ENCODE measurements around the gene FAM107B.
A peak's percentile ranks its signal among the peaks of the same experiment; 100 is the strongest.

Gene FAM107B

GRCh38 chr10:14588084-14588937 lies 186.4 kb downstream of the FAM107B start:
- TF ChIP-seq CTCF (IDR thresholded peaks at IDR 0.05; ENCODE audit: insufficient read depth, low read depth, low read length, missing control alignments) = no peak
- DNase-seq (ENCODE audit: low read depth) = peak; percentile 81
- H3K4me3 ChIP-seq (ENCODE audit: low read length) = no peak overlapping the region

- H3K4me3 ChIP-seq (ENCODE audit: low read length) = no peak overlapping the region
- no peak for TF ChIP-seq CTCF (IDR thresholded peaks at IDR 0.05; ENCODE audit: insufficient read depth, low read depth, low read length, missing control alignments)
- no peak for DNase-seq (ENCODE audit: low read depth)
Observed at GRCh38 chr10:14587540-14588083, 187.1 kb downstream of the FAM107B start.

GRCh38 chr10:14586901-14587300 lies 187.8 kb downstream of the FAM107B start:
- peak; percentile 56 for DNase-seq (ENCODE audit: low read depth)
- H3K4me3 ChIP-seq (ENCODE audit: low read length) = no peak overlapping the region
- TF ChIP-seq CTCF (IDR thresholded peaks at IDR 0.05; ENCODE audit: insufficient read depth, low read depth, low read length, missing control alignments) = no peak

GRCh38 chr10:14585287-14586193 lies 189.2 kb downstream of the FAM107B start:
- peak; percentile 33 for DNase-seq (ENCODE audit: low read depth)
- no peak overlapping the region for H3K4me3 ChIP-seq (ENCODE audit: low read length)
- no peak for TF ChIP-seq CTCF (IDR thresholded peaks at IDR 0.05; ENCODE audit: insufficient read depth, low read depth, low read length, missing control alignments)

GRCh38 chr10:14584661-14585060 lies 190.0 kb downstream of the FAM107B start:
- no peak for TF ChIP-seq CTCF (IDR thresholded peaks at IDR 0.05; ENCODE audit: insufficient read depth, low read depth, low read length, missing control alignments)
- no peak overlapping the region for H3K4me3 ChIP-seq (ENCODE audit: low read length)
- no peak for DNase-seq (ENCODE audit: low read depth)

GRCh38 chr10:14583967-14584366 lies 190.7 kb downstream of the FAM107B start:
- H3K4me3 ChIP-seq (ENCODE audit: low read length) = no peak overlapping the region
- DNase-seq (ENCODE audit: low read depth) = no peak
- TF ChIP-seq CTCF (IDR thresholded peaks at IDR 0.05; ENCODE audit: insufficient read depth, low read depth, low read length, missing control alignments) = no peak

Data from epithelial cell of esophagus (primary cell).